ENCODE results near the gene KRT36.

Gene KRT36

GRCh38 chr17:41516147-41516829 is 26.6 kb upstream of the KRT36 start:
- no peak for TF ChIP-seq CTCF (IDR thresholded peaks at IDR 0.05; ENCODE audit: insufficient read depth, missing control alignments)
- DNase-seq (ENCODE audit: insufficient read length, low spot score) (no peak), FAIRE-seq (no peak)

- no peak for DNase-seq (ENCODE audit: insufficient read length, low spot score)
Measured at GRCh38 chr17:41513168-41513547, 23.4 kb upstream of the KRT36 start.

GRCh38 chr17:41512546-41513167 is 22.9 kb upstream of the KRT36 start:
- no peak for TF ChIP-seq CTCF (IDR thresholded peaks at IDR 0.05; ENCODE audit: insufficient read depth, missing control alignments)
- no peak for DNase-seq (ENCODE audit: insufficient read length, low spot score)

More at GRCh38 chr17:41513168-41513547, 23.4 kb upstream of the KRT36 start:
- TF ChIP-seq CTCF (IDR thresholded peaks at IDR 0.05; ENCODE audit: insufficient read depth, missing control alignments): no peak
- FAIRE-seq: no peak

GRCh38 chr17:41511716-41512115 is 22.0 kb upstream of the KRT36 start:
- TF ChIP-seq CTCF (IDR thresholded peaks at IDR 0.05; ENCODE audit: insufficient read depth, missing control alignments): no peak
- DNase-seq (ENCODE audit: insufficient read length, low spot score) (no peak), FAIRE-seq (no peak)

More at GRCh38 chr17:41512546-41513167, 22.9 kb upstream of the KRT36 start:
- FAIRE-seq: no peak

- FAIRE-seq: no peak
- no peak for TF ChIP-seq CTCF (IDR thresholded peaks at IDR 0.05; ENCODE audit: insufficient read depth, missing control alignments)
- DNase-seq (ENCODE audit: insufficient read length, low spot score): no peak
Measured at GRCh38 chr17:41511116-41511515, 21.4 kb upstream of the KRT36 start.

- TF ChIP-seq CTCF (IDR thresholded peaks at IDR 0.05; ENCODE audit: insufficient read depth, missing control alignments): no peak
- DNase-seq (ENCODE audit: insufficient read length, low spot score): no peak
- no peak for FAIRE-seq
Measured at GRCh38 chr17:41510251-41511065, 20.7 kb upstream of the KRT36 start.

All from D721Med (cell line).